K562 (cell line): ENCODE data around the gene ZNF618. TPM values are rescaled to one million over a fixed set of nuclear protein-coding genes. Genes with fewer than 3 reads are reported as not detected.

Experiments used
- IRF2 ChIP-seq: sonication (generic); formaldehyde crosslinking; IDR thresholded peaks from 2 replicates; pipeline ENCODE4 v1.8.1; 2022; ENCODE audit warnings: mild to moderate bottlenecking, missing genetic modification reagents
- PURB ChIP-seq: sonication (generic); formaldehyde crosslinking; IDR thresholded peaks from 2 replicates; pipeline ENCODE4 v1.9.0; 2021; ENCODE audit warnings: low read depth, mild to moderate bottlenecking, missing genetic modification reagents
- SMAD2 ChIP-seq: fragments of 150-350 bp; IDR thresholded peaks from 2 replicates; pipeline ENCODE4 v1.6.1; 2014; ENCODE audit warnings: low read depth, mild to moderate bottlenecking, low read length
- TCF7 ChIP-seq: sonication (generic); IDR thresholded peaks from 2 replicates; pipeline ENCODE4 v1.6.1; 2016; ENCODE audit warnings: antibody characterized with exemption, borderline replicate concordance
- ZNF699 ChIP-seq: fragments of 250-450 bp; sonication (Bioruptor Pico); IDR thresholded peaks from 2 replicates; pipeline ENCODE4 v1.8.0; 2021; ENCODE audit warnings: mild to moderate bottlenecking, moderate library complexity; ENCODE audit not compliant: insufficient replicate concordance
- polyA plus RNA-seq, 8 experiments: library from polyadenylated mRNA; depleted of rRNA in 4 of 8; stranded (reverse) in 5 of 8; unstranded in 3 of 8; fragments of >200 nt; fragmentation: Nextera tagmentation in 2 of 8; fragmentation: Illumina TruSeq in 1 of 8; extraction: Ambion mirVana in 2 of 8; extraction: Trizol in 1 of 8; gene quantifications; 2 replicates each; pipeline versions ENCODE4 v1.2.1 to v1.2.3, GENCODE V29; 2011 to 2014; ENCODE audit warnings: inconsistent platforms in 1 of 8, missing spikeins in 1 of 8
- total RNA-seq, 7 experiments: library from RNA; depleted of rRNA in 6 of 7; stranded (reverse); fragments of >200 nt in 6 of 7; fragmentation: Illumina TruSeq in 2 of 7; extraction: Trizol in 2 of 7; gene quantifications; 2 replicates each; pipeline versions ENCODE4 v1.2.1 to v1.2.3, GENCODE V29; 2011 to 2021; ENCODE audit warnings: low replicate concordance in 1 of 7
- TF ChIP-seq, protein P1 (sequence below): fragments of 450-650 bp; IDR thresholded peaks from 2 replicates; pipeline ENCODE4 v1.6.1; 2016; ENCODE audit warnings: mild to moderate bottlenecking, moderate library complexity
- TF ChIP-seq, protein P2 (sequence below): sonication (generic); formaldehyde crosslinking; IDR thresholded peaks from 2 replicates; pipeline ENCODE4 v1.8.1; 2023; ENCODE audit warnings: mild to moderate bottlenecking, missing genetic modification reagents
- TF ChIP-seq, protein P3 (sequence below): sonication (generic); formaldehyde crosslinking; IDR thresholded peaks from 2 replicates; pipeline ENCODE4 v1.9.0; 2022; ENCODE audit warnings: mild to moderate bottlenecking, missing genetic modification reagents

Gene ZNF618
- total and polyA plus RNA-seq, 9 of the 15 experiments (the other 6 are each of a cell fraction or from before 2014, with no cell fraction given) = 0.08 to 13.7 (median 3.4) TPM

DNA sequence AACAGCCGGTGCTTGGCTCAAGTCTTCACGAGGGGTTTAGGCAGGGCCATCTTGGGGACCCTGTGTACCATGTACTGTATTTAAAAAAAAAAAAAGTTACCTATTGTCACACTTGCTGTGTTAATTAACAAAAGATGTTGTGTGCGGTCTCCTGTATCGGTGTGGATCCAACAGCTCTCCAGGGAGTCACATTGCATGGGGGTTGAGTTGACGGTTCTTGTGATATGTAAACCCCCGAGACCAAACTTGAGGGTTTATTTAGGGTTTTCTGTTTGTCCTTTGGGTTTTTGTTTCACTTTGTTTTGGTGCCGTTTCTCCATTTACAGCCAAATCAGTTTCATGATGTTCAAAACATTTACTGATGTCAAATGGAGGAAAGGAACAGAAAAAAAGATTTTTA, 179.8 kb downstream of the ZNF618 start (continued):
- TF ChIP-seq, protein P1, sequence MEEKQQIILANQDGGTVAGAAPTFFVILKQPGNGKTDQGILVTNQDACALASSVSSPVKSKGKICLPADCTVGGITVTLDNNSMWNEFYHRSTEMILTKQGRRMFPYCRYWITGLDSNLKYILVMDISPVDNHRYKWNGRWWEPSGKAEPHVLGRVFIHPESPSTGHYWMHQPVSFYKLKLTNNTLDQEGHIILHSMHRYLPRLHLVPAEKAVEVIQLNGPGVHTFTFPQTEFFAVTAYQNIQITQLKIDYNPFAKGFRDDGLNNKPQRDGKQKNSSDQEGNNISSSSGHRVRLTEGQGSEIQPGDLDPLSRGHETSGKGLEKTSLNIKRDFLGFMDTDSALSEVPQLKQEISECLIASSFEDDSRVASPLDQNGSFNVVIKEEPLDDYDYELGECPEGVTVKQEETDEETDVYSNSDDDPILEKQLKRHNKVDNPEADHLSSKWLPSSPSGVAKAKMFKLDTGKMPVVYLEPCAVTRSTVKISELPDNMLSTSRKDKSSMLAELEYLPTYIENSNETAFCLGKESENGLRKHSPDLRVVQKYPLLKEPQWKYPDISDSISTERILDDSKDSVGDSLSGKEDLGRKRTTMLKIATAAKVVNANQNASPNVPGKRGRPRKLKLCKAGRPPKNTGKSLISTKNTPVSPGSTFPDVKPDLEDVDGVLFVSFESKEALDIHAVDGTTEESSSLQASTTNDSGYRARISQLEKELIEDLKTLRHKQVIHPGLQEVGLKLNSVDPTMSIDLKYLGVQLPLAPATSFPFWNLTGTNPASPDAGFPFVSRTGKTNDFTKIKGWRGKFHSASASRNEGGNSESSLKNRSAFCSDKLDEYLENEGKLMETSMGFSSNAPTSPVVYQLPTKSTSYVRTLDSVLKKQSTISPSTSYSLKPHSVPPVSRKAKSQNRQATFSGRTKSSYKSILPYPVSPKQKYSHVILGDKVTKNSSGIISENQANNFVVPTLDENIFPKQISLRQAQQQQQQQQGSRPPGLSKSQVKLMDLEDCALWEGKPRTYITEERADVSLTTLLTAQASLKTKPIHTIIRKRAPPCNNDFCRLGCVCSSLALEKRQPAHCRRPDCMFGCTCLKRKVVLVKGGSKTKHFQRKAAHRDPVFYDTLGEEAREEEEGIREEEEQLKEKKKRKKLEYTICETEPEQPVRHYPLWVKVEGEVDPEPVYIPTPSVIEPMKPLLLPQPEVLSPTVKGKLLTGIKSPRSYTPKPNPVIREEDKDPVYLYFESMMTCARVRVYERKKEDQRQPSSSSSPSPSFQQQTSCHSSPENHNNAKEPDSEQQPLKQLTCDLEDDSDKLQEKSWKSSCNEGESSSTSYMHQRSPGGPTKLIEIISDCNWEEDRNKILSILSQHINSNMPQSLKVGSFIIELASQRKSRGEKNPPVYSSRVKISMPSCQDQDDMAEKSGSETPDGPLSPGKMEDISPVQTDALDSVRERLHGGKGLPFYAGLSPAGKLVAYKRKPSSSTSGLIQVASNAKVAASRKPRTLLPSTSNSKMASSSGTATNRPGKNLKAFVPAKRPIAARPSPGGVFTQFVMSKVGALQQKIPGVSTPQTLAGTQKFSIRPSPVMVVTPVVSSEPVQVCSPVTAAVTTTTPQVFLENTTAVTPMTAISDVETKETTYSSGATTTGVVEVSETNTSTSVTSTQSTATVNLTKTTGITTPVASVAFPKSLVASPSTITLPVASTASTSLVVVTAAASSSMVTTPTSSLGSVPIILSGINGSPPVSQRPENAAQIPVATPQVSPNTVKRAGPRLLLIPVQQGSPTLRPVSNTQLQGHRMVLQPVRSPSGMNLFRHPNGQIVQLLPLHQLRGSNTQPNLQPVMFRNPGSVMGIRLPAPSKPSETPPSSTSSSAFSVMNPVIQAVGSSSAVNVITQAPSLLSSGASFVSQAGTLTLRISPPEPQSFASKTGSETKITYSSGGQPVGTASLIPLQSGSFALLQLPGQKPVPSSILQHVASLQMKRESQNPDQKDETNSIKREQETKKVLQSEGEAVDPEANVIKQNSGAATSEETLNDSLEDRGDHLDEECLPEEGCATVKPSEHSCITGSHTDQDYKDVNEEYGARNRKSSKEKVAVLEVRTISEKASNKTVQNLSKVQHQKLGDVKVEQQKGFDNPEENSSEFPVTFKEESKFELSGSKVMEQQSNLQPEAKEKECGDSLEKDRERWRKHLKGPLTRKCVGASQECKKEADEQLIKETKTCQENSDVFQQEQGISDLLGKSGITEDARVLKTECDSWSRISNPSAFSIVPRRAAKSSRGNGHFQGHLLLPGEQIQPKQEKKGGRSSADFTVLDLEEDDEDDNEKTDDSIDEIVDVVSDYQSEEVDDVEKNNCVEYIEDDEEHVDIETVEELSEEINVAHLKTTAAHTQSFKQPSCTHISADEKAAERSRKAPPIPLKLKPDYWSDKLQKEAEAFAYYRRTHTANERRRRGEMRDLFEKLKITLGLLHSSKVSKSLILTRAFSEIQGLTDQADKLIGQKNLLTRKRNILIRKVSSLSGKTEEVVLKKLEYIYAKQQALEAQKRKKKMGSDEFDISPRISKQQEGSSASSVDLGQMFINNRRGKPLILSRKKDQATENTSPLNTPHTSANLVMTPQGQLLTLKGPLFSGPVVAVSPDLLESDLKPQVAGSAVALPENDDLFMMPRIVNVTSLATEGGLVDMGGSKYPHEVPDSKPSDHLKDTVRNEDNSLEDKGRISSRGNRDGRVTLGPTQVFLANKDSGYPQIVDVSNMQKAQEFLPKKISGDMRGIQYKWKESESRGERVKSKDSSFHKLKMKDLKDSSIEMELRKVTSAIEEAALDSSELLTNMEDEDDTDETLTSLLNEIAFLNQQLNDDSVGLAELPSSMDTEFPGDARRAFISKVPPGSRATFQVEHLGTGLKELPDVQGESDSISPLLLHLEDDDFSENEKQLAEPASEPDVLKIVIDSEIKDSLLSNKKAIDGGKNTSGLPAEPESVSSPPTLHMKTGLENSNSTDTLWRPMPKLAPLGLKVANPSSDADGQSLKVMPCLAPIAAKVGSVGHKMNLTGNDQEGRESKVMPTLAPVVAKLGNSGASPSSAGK = no peak
- TF ChIP-seq IRF2 (CRISPR knock-in tag) (no peak), PURB (CRISPR knock-in tag) (no peak), ZNF699 (CRISPR knock-in tag) (no peak), TCF7 (no peak), SMAD2 (no peak)
- TF ChIP-seq, protein P2, sequence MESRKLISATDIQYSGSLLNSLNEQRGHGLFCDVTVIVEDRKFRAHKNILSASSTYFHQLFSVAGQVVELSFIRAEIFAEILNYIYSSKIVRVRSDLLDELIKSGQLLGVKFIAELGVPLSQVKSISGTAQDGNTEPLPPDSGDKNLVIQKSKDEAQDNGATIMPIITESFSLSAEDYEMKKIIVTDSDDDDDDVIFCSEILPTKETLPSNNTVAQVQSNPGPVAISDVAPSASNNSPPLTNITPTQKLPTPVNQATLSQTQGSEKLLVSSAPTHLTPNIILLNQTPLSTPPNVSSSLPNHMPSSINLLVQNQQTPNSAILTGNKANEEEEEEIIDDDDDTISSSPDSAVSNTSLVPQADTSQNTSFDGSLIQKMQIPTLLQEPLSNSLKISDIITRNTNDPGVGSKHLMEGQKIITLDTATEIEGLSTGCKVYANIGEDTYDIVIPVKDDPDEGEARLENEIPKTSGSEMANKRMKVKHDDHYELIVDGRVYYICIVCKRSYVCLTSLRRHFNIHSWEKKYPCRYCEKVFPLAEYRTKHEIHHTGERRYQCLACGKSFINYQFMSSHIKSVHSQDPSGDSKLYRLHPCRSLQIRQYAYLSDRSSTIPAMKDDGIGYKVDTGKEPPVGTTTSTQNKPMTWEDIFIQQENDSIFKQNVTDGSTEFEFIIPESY (CRISPR knock-in tag) = no peak
- TF ChIP-seq, protein P3, sequence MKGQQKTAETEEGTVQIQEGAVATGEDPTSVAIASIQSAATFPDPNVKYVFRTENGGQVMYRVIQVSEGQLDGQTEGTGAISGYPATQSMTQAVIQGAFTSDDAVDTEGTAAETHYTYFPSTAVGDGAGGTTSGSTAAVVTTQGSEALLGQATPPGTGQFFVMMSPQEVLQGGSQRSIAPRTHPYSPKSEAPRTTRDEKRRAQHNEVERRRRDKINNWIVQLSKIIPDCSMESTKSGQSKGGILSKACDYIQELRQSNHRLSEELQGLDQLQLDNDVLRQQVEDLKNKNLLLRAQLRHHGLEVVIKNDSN (CRISPR knock-in tag) = no peak
- TF ChIP-seq, all 486 proteins: peak for 0
